ENCODE measurements around the gene CCDC85A. TPM values are rescaled to one million over a fixed set of nuclear protein-coding genes. Genes with fewer than 3 reads are reported as not detected.

CCDC85A gene
- total RNA-seq, 2 donors from 2014 or later, result 0.18 to 0.86 TPM

GRCh38 chr2:56234241-56234640 lies 50.5 kb downstream of the CCDC85A start:
- no peaks in the 10 kb centered on the region for H3K9me3 Mint-ChIP-seq
- Histone ChIP-seq H3K27ac (ENCODE audit: low read depth, low read length) (no peak overlapping the region), H3K4me1 (ENCODE audit: control insufficient read depth, insufficient read depth, low read length) (no peaks in the 10 kb centered on the region), H3K9ac (ENCODE audit: extremely low read depth, low read length, poor library complexity, severe bottlenecking) (no peak overlapping the region), H3K27me3 (ENCODE audit: control insufficient read depth, insufficient read depth, low read length, poor library complexity, severe bottlenecking) (no peaks in the 10 kb centered on the region), H3K9me3 (ENCODE audit: control insufficient read depth, low read length) (no peaks in the 10 kb centered on the region), H3K4me3 (ENCODE audit: low read length) (no peak overlapping the region), H3K36me3 (ENCODE audit: control insufficient read depth, insufficient read depth, low read length) (no peaks in the 10 kb centered on the region)
- no peak for DNase-seq
- no peaks in the 10 kb centered on the region for H3K36me3 Mint-ChIP-seq (ENCODE audit: low read depth)
- no peak for TF ChIP-seq CTCF (conservative IDR thresholded peaks at IDR 0.05)
- no peak overlapping the region for H3K4me3 Mint-ChIP-seq
- H3K27me3 Mint-ChIP-seq (ENCODE audit: insufficient read depth), result no peaks in the 10 kb centered on the region
- 75 to 84% methylated on average over 2 of the region's 2 CpGs for WGBS, 2 experiments (ENCODE audit: insufficient coverage in 1 of 2, insufficient read length in 1 of 2)
- H3K4me1 Mint-ChIP-seq, result no peaks in the 10 kb centered on the region
- H3K27ac Mint-ChIP-seq, result no peak overlapping the region

GRCh38 chr2:56239030-56239429 lies 55.2 kb downstream of the CCDC85A start:
- H3K27me3 ChIP-seq (ENCODE audit: control insufficient read depth, insufficient read depth, low read length, poor library complexity, severe bottlenecking), result no peaks in the 10 kb centered on the region
- no peak overlapping the region for H3K4me3 ChIP-seq (ENCODE audit: low read length)
- H3K9ac ChIP-seq (ENCODE audit: extremely low read depth, low read length, poor library complexity, severe bottlenecking), result no peak overlapping the region
- no peak overlapping the region for H3K27ac ChIP-seq (ENCODE audit: low read depth, low read length)
- DNase-seq, result no peak
- H3K36me3 ChIP-seq (ENCODE audit: control insufficient read depth, insufficient read depth, low read length), result no peaks in the 10 kb centered on the region
- H3K4me1 ChIP-seq (ENCODE audit: control insufficient read depth, insufficient read depth, low read length), result no peaks in the 10 kb centered on the region
- Mint-ChIP-seq H3K36me3 (ENCODE audit: low read depth) (no peaks in the 10 kb centered on the region), H3K4me3 (no peak overlapping the region), H3K9me3 (peaks cover 4% of the 10 kb centered on the region), H3K4me1 (no peaks in the 10 kb centered on the region), H3K27ac (no peak overlapping the region), H3K27me3 (ENCODE audit: insufficient read depth) (peaks cover 3% of the 10 kb centered on the region)
- H3K9me3 ChIP-seq (ENCODE audit: control insufficient read depth, low read length), result no peaks in the 10 kb centered on the region
- no peak for TF ChIP-seq CTCF (conservative IDR thresholded peaks at IDR 0.05)
- WGBS, 2 experiments (ENCODE audit: insufficient coverage in 1 of 2, insufficient read length in 1 of 2), result 85 to 90% methylated on average over 2 of the region's 2 CpGs

GRCh38 chr2:56239437-56239836 lies 55.6 kb downstream of the CCDC85A start:
- peaks cover 3% of the 10 kb centered on the region for H3K27me3 Mint-ChIP-seq (ENCODE audit: insufficient read depth)

More at GRCh38 chr2:56239437-56239836, 55.6 kb downstream of the CCDC85A start:
- H3K4me1 Mint-ChIP-seq, result no peaks in the 10 kb centered on the region
- H3K36me3 Mint-ChIP-seq (ENCODE audit: low read depth), result no peaks in the 10 kb centered on the region
- H3K9me3 Mint-ChIP-seq, result peaks cover 4% of the 10 kb centered on the region
- TF ChIP-seq CTCF (conservative IDR thresholded peaks at IDR 0.05), result no peak
- Histone ChIP-seq H3K9me3 (ENCODE audit: control insufficient read depth, low read length) (no peaks in the 10 kb centered on the region), H3K4me3 (ENCODE audit: low read length) (no peak overlapping the region), H3K4me1 (ENCODE audit: control insufficient read depth, insufficient read depth, low read length) (no peaks in the 10 kb centered on the region), H3K36me3 (ENCODE audit: control insufficient read depth, insufficient read depth, low read length) (no peaks in the 10 kb centered on the region), H3K27ac (ENCODE audit: low read depth, low read length) (no peak overlapping the region), H3K9ac (ENCODE audit: extremely low read depth, low read length, poor library complexity, severe bottlenecking) (no peak overlapping the region), H3K27me3 (ENCODE audit: control insufficient read depth, insufficient read depth, low read length, poor library complexity, severe bottlenecking) (no peaks in the 10 kb centered on the region)
- no peak overlapping the region for H3K27ac Mint-ChIP-seq
- no peak for DNase-seq
- no peak overlapping the region for H3K4me3 Mint-ChIP-seq
- WGBS, 2 experiments (ENCODE audit: insufficient coverage in 1 of 2, insufficient read length in 1 of 2), result 83 to 86% methylated on average over 1 of the region's 1 CpG

Data from endodermal cell (in vitro differentiated cells).